LNCaP clone FGC (cell line): ENCODE results near the gene SBF2.
A peak's percentile ranks its signal among the peaks of the same experiment; 100 is the strongest.

Experiments
- DNase-seq: peaks from one replicate; pipeline ENCODE4 v3.0.0-alpha.2; 2011; ENCODE audit warnings: low read depth
- H3K4me3 ChIP-seq: 2 replicates; pipeline ENCODE4 v1.5.1; 2011; ENCODE audit warnings: mild to moderate bottlenecking, low read depth, low read length, control low read depth
- TF ChIP-seq, protein P1 (sequence below): IDR thresholded peaks from 2 replicates; pipeline ENCODE4 v1.5.1; 2012; ENCODE audit warnings: mild to moderate bottlenecking; ENCODE audit not compliant: control insufficient read depth, insufficient read depth; ENCODE audit errors: extremely low read depth

Gene SBF2

DNA sequence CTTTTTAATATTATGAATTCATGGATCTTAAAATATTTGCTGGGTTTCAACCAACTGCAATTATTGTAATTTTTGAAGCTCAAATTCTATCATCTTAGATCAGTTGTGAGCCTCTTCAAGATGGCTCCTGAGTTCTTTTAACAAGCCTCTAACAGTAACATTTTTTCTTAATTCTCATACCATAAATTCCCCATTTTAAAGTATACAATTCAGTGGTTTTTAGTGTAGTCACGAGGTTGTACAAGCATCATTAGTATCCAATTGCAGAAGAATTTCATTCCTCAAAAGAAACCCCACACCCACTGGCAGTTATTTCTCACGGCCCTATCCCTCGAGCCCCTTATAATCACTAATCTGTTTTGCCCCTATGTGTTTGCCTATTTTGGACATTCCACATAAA, 270.8 kb downstream of the SBF2 start:
- no peak for DNase-seq
- TF ChIP-seq, protein P1, sequence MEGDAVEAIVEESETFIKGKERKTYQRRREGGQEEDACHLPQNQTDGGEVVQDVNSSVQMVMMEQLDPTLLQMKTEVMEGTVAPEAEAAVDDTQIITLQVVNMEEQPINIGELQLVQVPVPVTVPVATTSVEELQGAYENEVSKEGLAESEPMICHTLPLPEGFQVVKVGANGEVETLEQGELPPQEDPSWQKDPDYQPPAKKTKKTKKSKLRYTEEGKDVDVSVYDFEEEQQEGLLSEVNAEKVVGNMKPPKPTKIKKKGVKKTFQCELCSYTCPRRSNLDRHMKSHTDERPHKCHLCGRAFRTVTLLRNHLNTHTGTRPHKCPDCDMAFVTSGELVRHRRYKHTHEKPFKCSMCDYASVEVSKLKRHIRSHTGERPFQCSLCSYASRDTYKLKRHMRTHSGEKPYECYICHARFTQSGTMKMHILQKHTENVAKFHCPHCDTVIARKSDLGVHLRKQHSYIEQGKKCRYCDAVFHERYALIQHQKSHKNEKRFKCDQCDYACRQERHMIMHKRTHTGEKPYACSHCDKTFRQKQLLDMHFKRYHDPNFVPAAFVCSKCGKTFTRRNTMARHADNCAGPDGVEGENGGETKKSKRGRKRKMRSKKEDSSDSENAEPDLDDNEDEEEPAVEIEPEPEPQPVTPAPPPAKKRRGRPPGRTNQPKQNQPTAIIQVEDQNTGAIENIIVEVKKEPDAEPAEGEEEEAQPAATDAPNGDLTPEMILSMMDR = no peak
- H3K4me3 ChIP-seq = no peak overlapping the region

DNA sequence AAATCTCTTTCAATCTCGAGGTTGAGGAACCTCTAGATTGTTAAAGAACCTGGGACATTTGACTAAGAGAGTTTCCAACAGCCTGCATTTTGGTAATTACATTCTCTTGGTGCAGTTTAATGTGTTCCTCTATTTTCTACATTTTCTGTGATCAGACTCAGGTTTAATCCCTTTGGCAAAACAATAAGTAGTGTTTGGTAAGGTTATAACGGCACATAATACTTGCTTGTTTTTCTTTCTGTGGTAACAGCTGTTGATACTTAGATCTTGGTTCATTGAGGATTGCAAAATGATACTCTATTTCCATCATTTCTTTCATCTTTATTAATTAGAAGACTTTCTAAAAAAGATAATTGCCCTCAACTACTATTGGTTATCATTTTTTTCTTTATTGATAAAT, 271.3 kb downstream of the SBF2 start:
- no peak overlapping the region for H3K4me3 ChIP-seq
- DNase-seq = no peak
- TF ChIP-seq, protein P1 = no peak

DNA sequence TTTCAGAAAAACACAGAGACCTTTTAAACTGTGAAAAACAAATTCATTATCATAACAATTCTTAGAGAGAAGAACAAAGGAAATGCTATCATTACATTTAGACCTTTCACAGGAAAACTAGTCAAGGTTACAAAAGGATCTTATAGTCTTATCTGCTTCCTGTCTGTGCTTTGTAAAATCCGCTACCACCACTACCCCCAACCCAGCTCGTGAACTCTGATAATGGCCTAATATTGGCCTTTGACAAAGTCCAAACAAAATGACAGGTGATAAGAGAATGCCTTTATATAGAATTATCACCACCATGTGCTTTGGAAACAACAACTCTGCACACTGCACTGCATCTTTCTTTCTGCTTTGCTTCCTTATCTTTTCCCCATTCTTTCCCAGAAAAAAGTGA, 272.5 kb downstream of the SBF2 start:
- no peak overlapping the region for H3K4me3 ChIP-seq
- TF ChIP-seq, protein P1 = no peak
- DNase-seq = no peak

DNA sequence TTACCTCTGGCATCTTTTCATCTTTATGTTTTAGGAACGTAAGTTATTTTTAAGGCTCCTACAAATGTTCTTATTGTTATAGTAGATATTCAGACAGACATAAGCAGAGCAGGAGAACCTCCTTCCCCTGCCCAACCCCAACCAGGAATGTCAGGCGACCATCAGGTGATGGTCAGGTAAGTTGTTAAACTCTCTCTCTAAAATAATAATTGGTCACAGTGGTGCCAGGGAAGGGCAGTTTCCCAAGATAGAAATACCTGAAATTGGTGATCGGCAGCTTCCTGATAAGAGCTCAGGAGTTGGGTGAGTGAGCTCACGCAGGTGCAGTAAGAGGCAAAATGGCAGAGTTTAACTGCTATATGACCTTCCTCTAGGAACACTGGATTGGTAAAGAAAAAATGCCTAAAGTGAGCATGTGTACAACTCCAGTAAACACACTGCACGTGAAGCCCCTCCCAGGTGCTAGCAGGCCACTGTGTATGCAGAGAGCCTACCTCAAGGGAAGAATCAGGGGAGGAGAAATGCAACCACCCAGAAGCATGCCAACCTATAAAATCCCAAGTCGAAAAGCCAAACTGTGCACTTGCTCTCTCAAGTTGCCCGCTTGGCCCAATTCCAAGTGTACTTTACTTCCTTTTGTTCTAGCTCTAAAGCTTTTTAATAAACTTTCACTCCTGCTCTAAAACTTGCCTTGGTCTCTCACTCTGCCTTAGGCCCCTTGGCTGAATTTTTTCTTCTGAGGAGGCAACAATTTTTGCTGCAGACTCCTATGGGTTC, 273.9 kb downstream of the SBF2 start:
- no peak overlapping the region for H3K4me3 ChIP-seq
- peak; percentile 67 for DNase-seq
- TF ChIP-seq, protein P1 = no peak

DNA sequence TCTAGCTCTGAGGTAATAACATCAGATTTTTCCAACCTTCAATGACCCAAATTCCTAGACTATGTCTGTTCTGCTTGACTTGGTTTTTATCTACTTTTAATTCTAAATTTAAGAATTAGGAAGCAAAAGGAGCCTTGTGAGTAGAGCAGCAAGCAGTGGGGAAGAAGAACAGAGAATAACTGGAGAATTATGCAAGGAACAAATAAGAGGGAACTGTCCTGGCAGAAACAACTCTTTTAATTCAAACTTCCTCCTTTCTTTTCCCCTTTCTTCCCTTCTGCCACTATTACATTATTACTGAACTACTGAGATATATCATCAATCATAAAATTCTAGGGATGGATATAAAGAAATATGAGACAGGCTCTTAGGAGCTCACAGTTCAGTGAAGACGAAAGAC, 276.1 kb downstream of the SBF2 start:
- DNase-seq = no peak
- no peak overlapping the region for H3K4me3 ChIP-seq
- TF ChIP-seq, protein P1 = no peak

DNA sequence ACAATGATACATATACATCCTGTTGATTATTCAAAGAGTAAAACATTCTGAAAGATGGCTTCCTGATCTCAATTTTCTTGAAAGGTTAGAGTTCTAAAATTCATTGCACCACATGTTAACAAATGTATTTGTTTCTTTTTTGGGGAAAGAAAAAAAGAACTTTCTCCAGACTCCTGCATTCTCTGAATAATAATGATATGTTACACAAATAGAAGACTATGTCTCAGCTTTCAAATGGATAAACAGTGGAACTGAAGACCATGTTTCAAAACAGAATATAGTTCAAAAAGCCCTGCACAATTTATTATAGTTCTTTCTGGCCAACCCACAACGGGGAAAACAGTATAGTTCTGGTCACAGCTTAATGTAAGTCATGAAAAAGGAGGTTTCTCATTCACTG, 277.0 kb downstream of the SBF2 start:
- H3K4me3 ChIP-seq = no peak overlapping the region
- TF ChIP-seq, protein P1 = no peak
- DNase-seq = no peak

DNA sequence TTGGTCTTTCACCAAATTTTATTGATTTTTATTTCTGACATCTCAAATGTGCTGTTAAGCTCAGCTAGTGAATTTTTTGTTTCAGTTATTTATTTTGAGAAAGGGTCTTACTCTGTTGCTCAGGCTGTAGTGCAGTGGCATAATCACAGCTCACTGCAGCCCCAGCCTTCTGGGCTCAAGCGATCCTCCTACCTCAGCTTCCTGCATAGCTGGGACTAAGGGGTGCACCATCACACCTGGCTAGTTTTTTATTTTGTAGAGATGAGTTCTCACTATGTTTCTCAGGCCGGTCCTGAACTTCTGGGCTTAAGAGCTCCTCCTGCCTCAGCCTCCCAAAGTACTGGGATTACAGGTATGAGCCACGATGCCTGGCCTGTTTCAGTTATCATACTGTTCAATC, 282.0 kb downstream of the SBF2 start:
- DNase-seq = no peak
- H3K4me3 ChIP-seq = no peak overlapping the region
- TF ChIP-seq, protein P1 = no peak
